GM18858 (cell line): Measurements from ENCODE around the gene L3MBTL4.

Source experiments
- ATAC-seq: cut with Tn5 transposase; IDR thresholded peaks from one replicate; pipeline ENCODE4 v1.9.1; 2021; ENCODE audit not compliant: unreplicated experiment

L3MBTL4 gene

GRCh38 chr18:5967007-5967406 lies 447.7 kb downstream of the L3MBTL4 start:
- no peak for ATAC-seq

- ATAC-seq = no peak
These were observed 448.2 kb downstream of the L3MBTL4 start for GRCh38 chr18:5966514-5966913.

GRCh38 chr18:5964996-5965395 lies 449.7 kb downstream of the L3MBTL4 start:
- no peak for ATAC-seq

- ATAC-seq = no peak
These were observed 450.1 kb downstream of the L3MBTL4 start for GRCh38 chr18:5964596-5964995.

GRCh38 chr18:5964108-5964507 lies 450.6 kb downstream of the L3MBTL4 start:
- no peak for ATAC-seq

- ATAC-seq = no peak
These were observed 451.4 kb downstream of the L3MBTL4 start for GRCh38 chr18:5963267-5963666.

GRCh38 chr18:5962362-5962761 lies 452.3 kb downstream of the L3MBTL4 start:
- no peak for ATAC-seq

- no peak for ATAC-seq
These were observed 452.9 kb downstream of the L3MBTL4 start for GRCh38 chr18:5961828-5962150.

GRCh38 chr18:5961097-5961827 lies 453.4 kb downstream of the L3MBTL4 start:
- no peak for ATAC-seq

- no peak for ATAC-seq
These were observed 455.9 kb downstream of the L3MBTL4 start for GRCh38 chr18:5958822-5959221.

GRCh38 chr18:5955861-5956260 lies 458.9 kb downstream of the L3MBTL4 start:
- ATAC-seq = no peak

GRCh38 chr18:5951515-5952091 lies 463.1 kb downstream of the L3MBTL4 start:
- ATAC-seq = no peak

- no peak for ATAC-seq
These were observed 465.9 kb downstream of the L3MBTL4 start for GRCh38 chr18:5948781-5949180.

GRCh38 chr18:5948237-5948636 lies 466.5 kb downstream of the L3MBTL4 start:
- ATAC-seq = no peak

GRCh38 chr18:5944448-5944847 lies 470.3 kb downstream of the L3MBTL4 start:
- no peak for ATAC-seq

- ATAC-seq = no peak
These were observed 471.2 kb downstream of the L3MBTL4 start for GRCh38 chr18:5943514-5943913.

GRCh38 chr18:5942591-5942990 lies 472.1 kb downstream of the L3MBTL4 start:
- no peak for ATAC-seq

- no peak for ATAC-seq
These were observed 472.8 kb downstream of the L3MBTL4 start for GRCh38 chr18:5941890-5942289.

GRCh38 chr18:5939801-5940667 lies 474.7 kb downstream of the L3MBTL4 start:
- no peak for ATAC-seq

GRCh38 chr18:5937795-5938194 lies 476.9 kb downstream of the L3MBTL4 start:
- ATAC-seq = no peak

- no peak for ATAC-seq
These were observed 477.6 kb downstream of the L3MBTL4 start for GRCh38 chr18:5937121-5937520.

- ATAC-seq = no peak
These were observed 483.9 kb downstream of the L3MBTL4 start for GRCh38 chr18:5930789-5931188.
